ENCODE data around the gene PDGFB. TPM values are rescaled to one million over a fixed set of nuclear protein-coding genes. Genes with fewer than 3 reads are reported as not detected.
"Not testable (repeated sequence)": the region's sequence is repeated elsewhere in the genome, so short reads cannot be mapped to it uniquely, and the experiment has no call there.

The PDGFB gene
- total and polyA plus RNA-seq, 10 donors, result 1.7 to 20.5 (median 8.5) TPM

GRCh38 chr22:39220450-39220849 lies 24.3 kb downstream of the PDGFB start:
- Histone ChIP-seq H3K9me3 (peaks cover 0 to 8% (median 0%) of the 10 kb centered on the region in 8 donors), H3K27ac (no peak overlapping the region), H3K4me1 (peaks cover 0 to 8% (median 0%) of the 10 kb centered on the region in 6 donors), H3K27me3 (replicated peaks in 1 of 7) (peaks cover 0 to 54% (median 0%) of the 10 kb centered on the region in 7 donors), H3K36me3 (peaks cover 0 to 31% (median 2%) of the 10 kb centered on the region in 6 donors), H3K4me3 (no peak overlapping the region)
- peak; percentile 9 for DNase-seq
- intact Hi-C loops (cut with DNase I; ENCODE audit: low total_unique reads), result no loop called here
- 92 to 98% (median 93%) methylated on average over 8 of the region's 8 CpGs for WGBS, 5 donors
- TF ChIP-seq CTCF (IDR thresholded peaks at IDR 0.05 in 8 of 11, conservative IDR thresholded peaks at IDR 0.05 in 3 of 11) (no peak), POLR2A (IDR thresholded peaks at IDR 0.05) (no peak), POLR2AphosphoS5 (IDR thresholded peaks at IDR 0.05) (no peak)

- intact Hi-C loops (cut with DNase I; ENCODE audit: low total_unique reads), result no loop called here
- TF ChIP-seq POLR2A (IDR thresholded peaks at IDR 0.05) (no peak), POLR2AphosphoS5 (IDR thresholded peaks at IDR 0.05) (no peak), CTCF (IDR thresholded peaks at IDR 0.05 in 8 of 11, conservative IDR thresholded peaks at IDR 0.05 in 3 of 11) (no peak)
- Histone ChIP-seq H3K27ac (no peak overlapping the region), H3K36me3 (peaks cover 0 to 20% (median 0%) of the 10 kb centered on the region in 6 donors), H3K4me3 (no peak overlapping the region), H3K9me3 (peaks cover 0 to 8% (median 0%) of the 10 kb centered on the region in 8 donors), H3K4me1 (peaks cover 0 to 14% (median 0%) of the 10 kb centered on the region in 6 donors), H3K27me3 (replicated peaks in 1 of 7) (peaks cover 0 to 54% (median 6%) of the 10 kb centered on the region in 7 donors)
- DNase-seq, result peak; percentile 19
- WGBS, 5 donors, result 64 to 73% (median 66%) methylated on average over 16 of the region's 16 CpGs
Observed at GRCh38 chr22:39219071-39220039, 25.4 kb downstream of the PDGFB start.

- H3K27ac ChIP-seq; intact Hi-C loops (cut with DNase I; ENCODE audit: low total_unique reads); H3K4me3 ChIP-seq; H3K9me3 ChIP-seq: not testable (repeated sequence)
- WGBS, 5 donors, result 87 to 98% (median 88%) methylated on average over 6 of the region's 6 CpGs
- peaks cover 0 to 12% (median 0%) of the 10 kb centered on the region in 6 donors for H3K36me3 ChIP-seq
- DNase-seq, result peak; percentile 6
- peaks cover 0 to 54% (median 6%) of the 10 kb centered on the region in 7 donors for H3K27me3 ChIP-seq (replicated peaks in 1 of 7)
- peaks cover 0 to 13% (median 0%) of the 10 kb centered on the region in 6 donors for H3K4me1 ChIP-seq
Observed at GRCh38 chr22:39218432-39218831, 26.4 kb downstream of the PDGFB start.

- H3K27me3 ChIP-seq (replicated peaks in 1 of 7), result peaks cover 0 to 35% (median 6%) of the 10 kb centered on the region in 7 donors
- H3K9me3 ChIP-seq, result peaks cover 0 to 5% (median 0%) of the 10 kb centered on the region in 8 donors
- peak; percentile 51 for DNase-seq
- no peak overlapping the region for H3K27ac ChIP-seq
- TF ChIP-seq POLR2AphosphoS5 (IDR thresholded peaks at IDR 0.05) (no peak), POLR2A (IDR thresholded peaks at IDR 0.05) (no peak), CTCF (IDR thresholded peaks at IDR 0.05 in 8 of 11, conservative IDR thresholded peaks at IDR 0.05 in 3 of 11) (no peak)
- 76 to 93% (median 81%) methylated on average over 4 to 8 of the region's 8 CpGs for WGBS, 5 donors
- H3K4me3 ChIP-seq, result no peak overlapping the region
- H3K4me1 ChIP-seq, result peaks cover 0 to 9% (median 0%) of the 10 kb centered on the region in 6 donors
- H3K36me3 ChIP-seq, result no peaks in the 10 kb centered on the region
- intact Hi-C loops (cut with DNase I; ENCODE audit: low total_unique reads), result no loop called here
Observed at GRCh38 chr22:39216143-39216490, 28.7 kb downstream of the PDGFB start.
